Measurements from ENCODE around the gene SEPTIN10.

SEPTIN10 gene

GRCh38 chr2:109531896-109532727 lies 81.7 kb downstream of the SEPTIN10 start:
- TF ChIP-seq, protein P1, sequence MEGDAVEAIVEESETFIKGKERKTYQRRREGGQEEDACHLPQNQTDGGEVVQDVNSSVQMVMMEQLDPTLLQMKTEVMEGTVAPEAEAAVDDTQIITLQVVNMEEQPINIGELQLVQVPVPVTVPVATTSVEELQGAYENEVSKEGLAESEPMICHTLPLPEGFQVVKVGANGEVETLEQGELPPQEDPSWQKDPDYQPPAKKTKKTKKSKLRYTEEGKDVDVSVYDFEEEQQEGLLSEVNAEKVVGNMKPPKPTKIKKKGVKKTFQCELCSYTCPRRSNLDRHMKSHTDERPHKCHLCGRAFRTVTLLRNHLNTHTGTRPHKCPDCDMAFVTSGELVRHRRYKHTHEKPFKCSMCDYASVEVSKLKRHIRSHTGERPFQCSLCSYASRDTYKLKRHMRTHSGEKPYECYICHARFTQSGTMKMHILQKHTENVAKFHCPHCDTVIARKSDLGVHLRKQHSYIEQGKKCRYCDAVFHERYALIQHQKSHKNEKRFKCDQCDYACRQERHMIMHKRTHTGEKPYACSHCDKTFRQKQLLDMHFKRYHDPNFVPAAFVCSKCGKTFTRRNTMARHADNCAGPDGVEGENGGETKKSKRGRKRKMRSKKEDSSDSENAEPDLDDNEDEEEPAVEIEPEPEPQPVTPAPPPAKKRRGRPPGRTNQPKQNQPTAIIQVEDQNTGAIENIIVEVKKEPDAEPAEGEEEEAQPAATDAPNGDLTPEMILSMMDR (IDR thresholded peaks at IDR 0.05; ENCODE audit: control insufficient read depth, insufficient read depth, low read depth, low read length, missing control alignments), result no peak
- H3K4me3 ChIP-seq (ENCODE audit: control insufficient read depth, low read depth, low read length), result no peak overlapping the region
- no peak for DNase-seq (ENCODE audit: low read depth)

DNA sequence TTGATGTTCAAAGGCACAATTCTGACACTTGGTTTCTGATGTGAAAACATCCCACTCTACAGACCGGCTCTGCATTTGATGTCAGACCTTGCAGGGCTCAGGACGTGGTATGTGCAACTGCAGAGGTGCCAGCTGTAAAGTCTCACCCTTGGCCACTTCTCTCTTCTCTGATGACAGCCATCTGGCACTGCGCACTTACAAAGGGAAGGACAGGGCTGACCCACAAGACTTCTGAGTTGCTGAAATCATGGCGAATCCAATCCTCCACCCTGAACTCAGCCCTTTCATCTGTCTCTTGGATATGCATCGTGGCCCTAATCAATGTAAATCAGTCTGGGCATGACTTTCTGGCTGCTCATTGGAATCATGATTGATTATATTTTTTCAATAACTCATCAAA lies 82.5 kb downstream of the SEPTIN10 start:
- TF ChIP-seq, protein P1 (IDR thresholded peaks at IDR 0.05; ENCODE audit: control insufficient read depth, insufficient read depth, low read depth, low read length, missing control alignments), result no peak
- no peak for DNase-seq (ENCODE audit: low read depth)
- H3K4me3 ChIP-seq (ENCODE audit: control insufficient read depth, low read depth, low read length), result no peak overlapping the region

GRCh38 chr2:109530712-109531111 lies 83.1 kb downstream of the SEPTIN10 start:
- no peak overlapping the region for H3K4me3 ChIP-seq (ENCODE audit: control insufficient read depth, low read depth, low read length)
- TF ChIP-seq, protein P1 (IDR thresholded peaks at IDR 0.05; ENCODE audit: control insufficient read depth, insufficient read depth, low read depth, low read length, missing control alignments), result no peak
- no peak for DNase-seq (ENCODE audit: low read depth)

DNA sequence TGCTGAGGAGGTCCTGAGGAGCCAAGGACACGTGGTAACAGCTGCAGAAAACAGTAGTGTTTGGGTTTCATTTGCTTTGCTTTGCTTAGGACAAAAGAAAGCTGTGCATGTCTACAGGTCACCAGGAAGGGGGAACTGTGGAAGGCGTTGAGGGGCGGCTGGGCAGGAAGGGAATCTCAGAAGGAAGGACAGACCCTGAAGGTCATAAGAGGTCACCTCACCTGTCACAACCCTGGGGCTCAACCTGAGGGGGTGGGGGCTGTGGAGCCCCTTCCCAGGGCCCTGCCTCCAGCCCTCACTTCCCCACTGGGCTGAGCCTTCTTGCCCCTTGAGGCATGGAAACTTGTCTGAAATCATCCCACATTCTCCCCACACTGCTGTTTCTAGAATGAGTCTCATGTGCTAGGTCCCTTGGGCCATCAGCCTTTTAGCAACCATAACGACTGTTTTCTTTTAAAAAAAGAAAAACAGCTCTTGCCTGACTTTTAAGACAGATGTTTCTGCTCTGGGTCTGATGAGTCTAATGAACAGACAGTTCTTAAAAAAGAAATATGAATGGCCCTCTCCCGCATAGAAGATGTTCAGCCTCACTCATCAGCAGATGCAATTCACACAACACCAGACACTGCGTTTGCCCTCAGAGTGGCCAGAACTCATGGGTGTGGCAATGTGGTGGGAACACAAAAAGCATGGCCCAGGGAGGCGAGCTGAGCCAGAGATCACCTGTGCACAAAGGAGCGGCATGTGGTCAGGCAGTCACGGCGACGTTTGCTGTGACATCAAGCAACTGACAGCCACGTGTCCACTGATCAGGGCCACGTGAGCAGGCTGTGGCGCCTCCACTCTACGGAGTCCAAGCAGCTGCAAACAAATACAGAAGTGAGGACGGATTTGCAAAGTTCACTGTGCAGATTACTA lies 84.0 kb downstream of the SEPTIN10 start:
- TF ChIP-seq, protein P1 (IDR thresholded peaks at IDR 0.05; ENCODE audit: control insufficient read depth, insufficient read depth, low read depth, low read length, missing control alignments), result no peak
- DNase-seq (ENCODE audit: low read depth), result no peak
- no peak overlapping the region for H3K4me3 ChIP-seq (ENCODE audit: control insufficient read depth, low read depth, low read length)

GRCh38 chr2:109528811-109529501 lies 84.8 kb downstream of the SEPTIN10 start:
- no peak overlapping the region for H3K4me3 ChIP-seq (ENCODE audit: control insufficient read depth, low read depth, low read length)
- TF ChIP-seq, protein P1 (IDR thresholded peaks at IDR 0.05; ENCODE audit: control insufficient read depth, insufficient read depth, low read depth, low read length, missing control alignments), result no peak
- DNase-seq (ENCODE audit: low read depth), result no peak

Data from AG09309 (cell line).